Fibroblast of villous mesenchyme (primary cell): ENCODE measurements around the gene HOXB6. TPM values are rescaled to one million over a fixed set of nuclear protein-coding genes. Genes with fewer than 3 reads are reported as not detected.

Experiments
- DNase-seq: peaks from one replicate; pipeline ENCODE4 v3.0.0-alpha.2; 2010; ENCODE audit warnings: low read depth
- H3K4me3 ChIP-seq: 2 replicates; pipeline ENCODE4 v1.5.1; 2011; ENCODE audit warnings: low read depth, mild to moderate bottlenecking, low read length
- CTCF ChIP-seq: IDR thresholded peaks from 2 replicates; pipeline ENCODE4 v1.5.1; 2012; ENCODE audit warnings: low read depth, mild to moderate bottlenecking, low read length; ENCODE audit not compliant: insufficient read depth
- total RNA-seq: library from RNA; depleted of rRNA; stranded (reverse); fragments of >200 nt; gene quantifications from 2 replicates; pipeline ENCODE4 v1.2.3, GENCODE V29; 2012

HOXB6 gene
- total RNA-seq, 1 donor, result 1.3 TPM

GRCh38 chr17:48633266-48633677, 28.5 kb upstream of the HOXB6 start:
- no peak overlapping the region for H3K4me3 ChIP-seq
- no peak for TF ChIP-seq CTCF
- DNase-seq, result no peak

GRCh38 chr17:48632579-48633265, 27.9 kb upstream of the HOXB6 start:
- no peak overlapping the region for H3K4me3 ChIP-seq
- DNase-seq, result no peak
- TF ChIP-seq CTCF, result no peak

- H3K4me3 ChIP-seq, result no peak overlapping the region
- DNase-seq, result no peak
- no peak for TF ChIP-seq CTCF
These were observed 27.1 kb upstream of the HOXB6 start for GRCh38 chr17:48631693-48632578.

- TF ChIP-seq CTCF, result no peak
- DNase-seq, result no peak
- no peak overlapping the region for H3K4me3 ChIP-seq
These were observed 26.3 kb upstream of the HOXB6 start for GRCh38 chr17:48630925-48631692.

GRCh38 chr17:48630009-48630924, 25.5 kb upstream of the HOXB6 start:
- H3K4me3 ChIP-seq, result no peak overlapping the region
- TF ChIP-seq CTCF, result no peak
- DNase-seq, result no peak

- H3K4me3 ChIP-seq, result no peak overlapping the region
- DNase-seq, result no peak
- no peak for TF ChIP-seq CTCF
These were observed 24.6 kb upstream of the HOXB6 start for GRCh38 chr17:48629411-48629759.
